ENCODE data around the gene TCF4.

Gene TCF4

DNA sequence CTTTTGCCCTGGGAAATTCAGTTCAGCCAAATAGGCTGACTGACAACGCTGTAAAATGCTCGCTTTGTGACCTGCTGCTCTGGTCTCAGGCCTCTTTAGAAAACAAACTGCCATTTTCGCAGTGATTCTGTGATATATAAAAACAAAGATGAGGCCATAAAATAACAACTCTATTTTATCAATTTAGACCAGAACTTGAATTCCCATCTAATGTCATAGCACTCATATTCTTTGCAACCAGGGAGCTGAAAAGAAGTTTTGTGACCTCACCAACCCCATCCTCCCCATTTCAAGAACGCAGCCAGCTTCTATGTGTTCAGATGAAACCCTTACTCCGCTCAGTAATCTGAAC is 40.3 kb downstream of the TCF4 start:
- in situ Hi-C loops (cut with MboI; ENCODE audit: low sequenced_read_pairs), result no loop called here

DNA sequence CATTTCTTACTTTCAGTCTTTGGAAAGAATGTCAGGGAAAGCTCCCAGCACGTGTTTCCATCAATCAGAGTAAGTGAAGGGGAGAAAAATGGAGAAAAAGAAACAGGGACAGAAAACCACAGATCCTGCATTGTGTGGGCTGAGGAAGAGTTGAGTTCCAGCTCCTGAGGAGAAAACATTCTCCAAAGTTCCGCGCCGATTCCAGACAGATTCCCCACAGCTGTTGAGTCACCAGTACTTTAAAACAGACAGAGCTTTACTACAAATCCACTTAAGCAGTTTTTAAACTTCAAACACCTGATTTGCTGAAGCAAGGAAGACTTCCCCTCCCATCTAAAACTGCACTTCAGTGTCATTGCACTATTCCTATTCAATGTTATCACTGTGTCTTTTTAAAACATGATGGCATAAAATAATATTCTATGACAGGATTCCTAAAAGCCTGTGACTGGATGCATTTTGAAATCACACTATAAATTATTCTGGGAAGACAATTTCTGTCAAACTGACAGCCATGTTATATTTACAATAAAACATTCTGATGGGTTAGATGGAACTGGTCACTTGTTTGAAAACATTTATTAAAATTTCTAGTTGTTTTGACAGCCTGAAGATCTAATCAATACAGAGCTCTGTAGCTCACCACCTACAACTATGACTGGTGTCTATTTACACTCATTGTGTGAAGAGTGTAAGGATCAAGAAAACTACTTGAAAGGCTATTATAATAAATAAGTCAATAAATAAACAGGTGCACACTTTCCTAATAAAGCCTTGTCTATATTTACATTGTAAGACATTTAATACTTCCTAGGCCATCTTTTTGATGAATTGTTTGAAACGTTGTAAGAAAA is 40.9 kb downstream of the TCF4 start:
- in situ Hi-C loops (cut with MboI; ENCODE audit: low sequenced_read_pairs), result no loop called here

DNA sequence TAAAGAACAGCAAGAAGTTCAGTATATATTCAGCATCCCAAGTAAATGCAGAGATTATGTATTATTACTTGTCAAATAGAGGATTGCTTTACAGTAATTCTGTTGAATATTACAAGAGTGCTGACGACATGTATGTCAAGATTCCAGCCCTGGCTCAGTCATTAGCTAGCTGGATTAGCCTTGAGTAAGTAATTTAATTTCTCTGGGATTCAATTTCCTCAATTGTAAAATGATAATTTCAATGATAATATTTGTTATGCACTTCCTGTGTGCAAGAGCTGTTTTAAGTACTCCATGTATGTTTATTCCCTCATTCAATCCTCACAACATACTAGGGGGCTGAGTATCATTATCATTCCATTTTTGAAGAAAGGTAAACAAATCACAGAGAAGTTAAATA is 44.0 kb downstream of the TCF4 start:
- in situ Hi-C loops (cut with MboI; ENCODE audit: low sequenced_read_pairs), result no loop called here

DNA sequence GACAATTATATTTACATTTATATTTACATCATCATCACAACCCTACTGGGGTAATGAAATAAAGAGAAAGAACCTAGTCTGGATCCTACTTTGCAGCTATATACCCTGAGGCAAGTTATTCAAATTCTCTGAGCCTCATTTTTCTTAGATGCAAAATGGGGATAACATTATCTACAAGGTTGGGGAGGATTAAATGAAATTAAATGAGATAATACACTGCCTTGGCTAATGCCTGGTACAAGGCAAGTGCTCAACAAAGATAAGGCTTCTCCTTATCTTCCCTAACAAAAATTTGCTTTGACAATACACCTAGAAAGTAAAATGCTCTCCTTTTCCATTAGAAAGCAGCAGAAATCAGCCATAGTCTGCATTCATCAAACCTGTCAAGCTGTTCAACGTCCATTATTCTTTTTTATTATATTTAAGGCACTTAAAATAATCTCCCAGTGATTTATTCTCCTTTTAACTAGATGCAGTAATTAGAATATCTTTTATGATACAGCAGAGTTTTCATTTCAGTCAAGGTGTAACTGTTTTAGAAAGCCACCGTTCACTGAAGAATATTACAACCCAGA is 44.8 kb downstream of the TCF4 start:
- in situ Hi-C loops (cut with MboI; ENCODE audit: low sequenced_read_pairs), result no loop called here

DNA sequence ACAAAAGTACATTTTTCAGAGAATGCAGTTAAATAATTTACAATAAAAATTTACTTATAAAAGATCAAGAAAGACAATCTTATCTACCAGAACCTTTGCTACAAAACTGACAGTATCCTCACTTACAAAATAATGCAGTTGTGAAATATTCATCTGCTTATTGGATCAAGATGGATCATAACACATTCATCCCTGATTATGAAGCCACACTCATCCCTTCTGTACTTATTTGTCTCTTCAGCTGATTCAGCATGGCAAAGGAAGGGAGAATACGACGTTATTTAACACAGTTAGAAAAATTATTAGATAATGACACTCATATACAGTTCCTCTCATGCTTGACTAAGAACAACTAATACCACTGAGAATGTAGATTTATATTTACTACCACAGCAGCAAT is 46.4 kb downstream of the TCF4 start:
- in situ Hi-C loops (cut with MboI; ENCODE audit: low sequenced_read_pairs), result no loop called here

DNA sequence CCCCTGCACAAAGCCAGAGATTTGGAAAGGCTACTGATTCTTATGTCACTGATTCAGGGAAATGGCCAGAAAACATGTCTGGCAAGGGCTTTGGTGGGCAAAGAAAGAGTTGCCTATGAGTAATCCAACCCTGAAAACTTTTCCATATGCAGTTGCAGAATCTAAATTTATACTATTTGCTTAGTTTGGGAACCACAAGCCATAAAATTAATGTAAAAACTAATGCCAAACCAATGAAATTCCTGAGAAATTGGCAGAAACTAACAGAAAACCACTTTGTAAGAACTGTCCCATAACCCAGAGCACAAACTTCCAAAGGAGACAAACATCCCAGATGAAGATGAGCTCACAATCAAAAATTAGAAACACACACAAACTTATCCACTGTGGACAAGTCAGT is 48.8 kb downstream of the TCF4 start:
- in situ Hi-C loops (cut with MboI; ENCODE audit: low sequenced_read_pairs), result no loop called here

DNA sequence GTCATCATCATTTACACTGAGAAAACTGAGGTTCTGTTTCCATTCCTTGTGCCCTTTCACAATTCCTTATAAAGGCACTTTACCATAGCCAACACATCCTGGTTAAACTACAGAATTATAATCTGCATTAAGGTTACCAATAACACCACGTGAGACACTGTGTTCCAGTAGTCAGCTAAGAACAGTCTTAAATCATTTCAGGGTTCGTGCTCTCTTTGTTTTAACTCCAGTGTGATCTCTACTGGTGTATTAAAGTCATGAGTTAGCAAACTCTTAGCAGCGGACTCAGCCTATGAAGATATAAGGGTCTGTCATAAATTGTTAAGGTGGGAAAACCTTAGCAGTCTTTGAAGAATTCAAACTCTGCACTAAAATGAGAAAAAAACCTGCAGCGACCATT is 53.0 kb downstream of the TCF4 start:
- in situ Hi-C loops (cut with MboI; ENCODE audit: low sequenced_read_pairs), result no loop called here

DNA sequence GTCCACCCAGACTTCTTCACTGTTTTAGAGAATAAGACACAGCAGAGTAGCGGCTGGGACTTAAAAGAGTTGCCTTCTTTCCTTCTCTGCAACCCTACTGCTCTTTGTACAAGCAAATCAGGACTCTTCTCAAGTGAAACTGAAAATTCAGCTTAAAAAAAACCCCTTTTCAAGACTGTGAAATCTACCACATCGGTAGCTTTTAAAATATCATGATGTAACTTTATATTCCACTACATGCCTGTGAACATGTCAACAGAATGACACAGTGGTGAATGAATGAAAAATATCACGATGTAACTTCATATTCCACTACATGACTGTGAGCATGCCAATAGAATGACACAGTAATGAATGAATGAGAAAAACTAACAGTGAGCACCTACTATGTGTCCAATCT is 53.4 kb downstream of the TCF4 start:
- in situ Hi-C loops (cut with MboI; ENCODE audit: low sequenced_read_pairs), result no loop called here

DNA sequence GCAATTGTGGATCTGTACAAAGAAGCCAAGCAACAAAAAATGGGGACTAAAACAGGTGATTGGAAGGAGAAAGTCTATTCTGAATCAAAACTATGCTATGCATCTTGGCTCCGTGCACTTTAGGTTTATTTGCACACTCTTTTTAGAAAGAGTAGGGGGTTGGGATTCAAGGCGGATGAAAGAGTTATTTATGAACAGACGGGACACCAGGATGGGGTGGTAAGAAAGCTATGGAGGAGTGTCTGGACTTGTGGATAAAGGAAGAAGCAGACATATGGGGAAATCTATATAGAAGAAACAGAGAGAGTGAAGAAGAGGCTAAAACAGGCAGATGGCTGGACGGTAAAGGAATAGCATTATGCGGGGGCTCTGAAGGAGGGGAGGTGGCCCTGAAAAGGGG is 57.8 kb downstream of the TCF4 start:
- in situ Hi-C loops (cut with MboI; ENCODE audit: low sequenced_read_pairs), result no loop called here

DNA sequence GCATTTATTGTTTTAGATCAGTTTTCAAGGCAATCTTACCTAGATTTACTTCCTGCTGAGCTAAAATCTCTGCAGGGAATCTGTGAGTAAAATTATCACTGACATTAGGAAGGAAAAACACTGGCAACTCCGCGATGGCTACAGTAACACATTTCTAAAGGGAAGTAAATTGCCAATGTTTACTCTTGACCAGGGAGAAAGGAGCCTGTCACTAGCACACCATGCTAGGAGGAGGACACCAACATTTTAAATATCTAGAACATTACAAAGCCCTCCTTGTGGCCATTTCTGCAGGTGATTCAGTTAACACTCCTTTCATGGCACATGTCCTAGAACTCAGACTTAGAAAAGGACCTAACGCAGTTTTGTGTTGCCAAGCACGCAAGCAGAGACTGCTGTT is 58.4 kb downstream of the TCF4 start:
- in situ Hi-C loops (cut with MboI; ENCODE audit: low sequenced_read_pairs), result no loop called here

DNA sequence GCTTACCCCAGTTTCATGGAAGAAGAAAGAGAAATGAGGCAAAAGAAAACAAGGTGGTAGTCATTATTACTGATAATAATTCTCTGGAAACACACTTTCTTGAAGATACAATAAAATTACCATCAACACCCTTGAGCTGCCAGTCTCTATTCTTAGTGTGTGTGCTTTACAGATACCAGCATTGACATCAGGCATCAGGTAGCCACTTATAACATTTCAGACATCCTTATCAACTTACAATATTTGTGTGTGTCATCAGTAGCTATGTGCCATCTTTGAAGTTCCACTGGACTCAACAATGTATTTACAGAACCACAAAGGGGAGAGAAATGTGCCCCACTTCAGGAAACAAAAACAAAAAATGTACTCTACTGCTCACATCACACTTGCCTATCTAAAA is 62.1 kb downstream of the TCF4 start:
- in situ Hi-C loops (cut with MboI; ENCODE audit: low sequenced_read_pairs), result no loop called here

DNA sequence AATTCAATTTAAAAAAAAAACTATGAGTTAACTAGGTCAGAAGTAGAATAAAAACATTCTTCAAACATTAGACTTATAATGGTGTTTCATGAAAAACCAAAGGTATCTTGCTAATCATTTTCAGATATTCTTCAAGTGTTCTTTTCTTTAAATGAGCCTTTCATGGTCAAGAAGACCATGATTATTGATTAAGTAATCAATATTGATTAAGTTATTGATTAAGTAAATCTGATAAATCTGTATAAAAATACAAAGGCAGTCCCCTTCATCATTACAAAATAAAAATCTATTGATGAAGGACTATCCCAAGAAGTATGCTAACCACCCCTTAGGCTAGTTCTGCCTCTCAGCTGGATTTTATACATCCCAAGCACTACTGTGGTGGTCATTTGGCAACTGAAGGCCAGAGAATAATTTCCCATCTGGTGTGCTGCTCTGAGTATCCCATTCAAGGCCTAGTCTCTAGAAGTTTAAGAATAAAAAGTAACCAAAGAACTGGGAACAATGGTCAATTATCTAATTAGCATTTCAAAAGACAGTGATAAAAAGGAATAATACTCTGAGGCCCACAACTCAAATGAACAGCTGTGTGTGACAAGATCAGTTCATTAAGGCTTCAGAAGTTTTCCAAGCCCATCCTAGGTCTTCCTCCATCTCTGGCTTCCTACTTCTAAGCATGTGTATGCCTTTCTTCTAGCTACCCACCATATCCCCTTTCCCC is 63.5 kb downstream of the TCF4 start:
- in situ Hi-C loops (cut with MboI; ENCODE audit: low sequenced_read_pairs), result no loop called here

DNA sequence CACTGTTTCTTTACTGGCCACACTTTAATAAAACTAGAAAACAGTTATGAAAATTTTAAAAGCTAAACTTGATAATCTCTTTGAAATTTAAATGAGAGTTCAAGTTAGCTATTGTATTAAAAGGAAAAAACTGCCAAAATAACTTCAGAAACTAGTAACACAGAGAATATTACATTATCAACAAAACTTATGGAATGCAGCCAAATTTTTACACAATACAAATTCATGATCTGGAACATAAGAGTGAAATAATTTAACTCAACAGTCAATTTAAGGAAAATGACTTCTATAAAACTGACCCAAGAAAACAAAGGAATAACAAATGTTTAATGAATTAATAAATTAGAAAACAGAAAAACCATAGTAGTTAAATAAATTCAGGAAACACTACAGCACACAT is 65.0 kb downstream of the TCF4 start:
- in situ Hi-C loops (cut with MboI; ENCODE audit: low sequenced_read_pairs), result no loop called here

DNA sequence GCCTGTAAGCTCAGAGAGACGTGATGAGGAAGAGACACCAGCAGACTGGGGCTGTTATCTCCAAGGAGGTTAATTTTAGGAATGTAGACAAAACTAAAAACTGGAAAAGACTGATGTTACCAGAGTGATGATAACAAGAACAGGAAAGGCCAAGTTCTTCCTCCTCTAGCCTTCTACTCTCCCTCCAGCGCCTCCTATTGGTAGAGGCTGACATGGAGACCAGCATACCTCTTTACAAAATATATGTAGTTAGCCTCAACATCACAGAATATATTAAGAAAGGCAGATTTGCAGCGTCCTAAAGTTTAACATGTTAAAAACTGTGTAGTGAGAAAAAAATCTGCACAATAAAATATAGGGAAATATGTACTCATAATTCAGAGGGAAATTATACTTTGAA is 66.0 kb downstream of the TCF4 start:
- in situ Hi-C loops (cut with MboI; ENCODE audit: low sequenced_read_pairs), result no loop called here

DNA sequence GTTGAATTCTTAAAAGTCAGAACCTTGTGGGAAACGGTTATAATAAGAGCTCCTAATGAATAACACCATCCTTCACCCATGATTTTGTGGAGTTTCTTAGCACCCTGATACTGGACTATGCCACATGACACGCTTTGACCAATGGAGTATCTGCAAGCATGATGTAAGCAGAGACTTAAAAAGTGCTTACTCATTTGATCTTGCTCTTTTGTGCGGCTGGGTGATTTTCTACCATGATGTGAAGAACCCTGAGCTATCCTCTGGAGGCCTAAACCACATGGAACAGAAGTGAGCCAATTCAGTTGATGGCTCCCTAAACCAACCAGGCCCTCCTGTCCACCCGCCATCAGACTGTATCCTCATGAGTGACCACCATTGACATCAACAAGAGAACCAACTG is 70.9 kb downstream of the TCF4 start:
- in situ Hi-C loops (cut with MboI; ENCODE audit: low sequenced_read_pairs), result no loop called here

DNA sequence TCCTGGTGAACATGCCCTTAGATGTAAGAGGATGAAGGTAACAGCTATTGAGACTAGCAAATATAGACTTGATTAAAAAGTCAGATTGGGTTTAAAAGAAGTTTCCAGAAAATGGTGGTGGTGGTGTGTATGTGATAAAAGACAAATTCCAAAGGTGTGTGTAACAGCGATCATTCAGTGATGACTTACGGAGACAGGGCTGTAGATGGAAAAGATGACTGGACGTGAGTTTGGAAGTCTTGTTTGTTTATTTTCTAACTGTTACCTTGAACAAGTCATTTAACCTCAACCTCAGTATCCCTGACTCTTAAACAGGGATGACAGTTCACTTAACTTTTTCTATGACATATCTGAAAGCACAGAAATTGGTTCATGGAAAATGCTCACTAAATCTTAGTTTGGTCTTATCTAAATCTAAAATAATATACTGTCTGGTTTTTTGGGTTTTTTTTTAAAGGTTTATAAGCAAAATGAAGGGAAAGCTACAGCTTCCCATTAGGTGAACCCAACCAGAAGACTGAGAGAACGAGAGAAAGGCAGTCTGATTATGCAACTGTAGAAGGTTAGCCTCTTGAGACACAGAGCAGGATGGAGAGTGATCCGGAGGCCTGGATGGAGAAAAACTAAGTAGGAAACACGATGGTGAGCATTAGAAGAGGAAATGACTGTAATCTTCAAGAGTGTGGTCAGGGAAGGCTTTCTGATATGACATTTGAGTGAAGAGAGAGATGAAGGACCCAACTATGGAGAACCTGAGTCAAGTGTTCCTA is 71.9 kb downstream of the TCF4 start:
- in situ Hi-C loops (cut with MboI; ENCODE audit: low sequenced_read_pairs), result no loop called here

DNA sequence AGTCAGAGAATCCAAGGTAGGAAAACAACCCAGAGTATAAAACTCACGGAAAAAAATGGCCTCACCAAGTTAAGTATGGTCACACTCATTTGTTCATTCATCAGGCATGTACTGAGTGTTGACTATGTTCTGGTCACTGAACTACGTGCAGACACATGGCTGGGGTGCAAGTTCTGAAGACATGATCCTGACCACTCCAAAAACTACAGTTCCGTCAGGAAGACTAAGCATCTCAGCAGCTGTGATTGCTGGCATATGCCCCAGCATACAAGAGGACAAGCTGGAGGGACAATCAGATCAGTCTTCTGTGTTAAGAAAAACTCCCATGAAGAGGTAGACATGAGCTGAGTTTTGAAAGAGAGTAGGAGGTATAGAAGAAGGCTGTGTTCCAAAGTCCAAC is 72.8 kb downstream of the TCF4 start:
- in situ Hi-C loops (cut with MboI; ENCODE audit: low sequenced_read_pairs), result no loop called here

DNA sequence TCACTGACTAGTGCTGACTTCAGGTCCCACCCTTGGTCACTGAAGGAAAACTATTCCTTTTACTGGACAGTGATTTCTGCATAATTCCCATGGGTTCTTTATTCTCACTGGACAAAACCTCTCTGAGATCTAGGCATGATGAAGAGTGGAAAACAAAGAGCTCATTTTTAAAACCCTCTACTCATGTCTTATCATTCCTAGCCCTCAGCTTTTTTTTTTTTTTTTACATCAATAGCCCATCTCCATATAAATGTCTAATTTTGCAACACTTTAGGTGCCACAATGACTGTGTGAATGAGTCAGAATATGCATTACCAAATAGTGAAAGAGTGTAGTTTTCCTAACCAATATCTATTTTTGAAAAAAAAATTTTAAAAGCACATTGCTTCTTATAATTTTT is 74.8 kb downstream of the TCF4 start:
- in situ Hi-C loops (cut with MboI; ENCODE audit: low sequenced_read_pairs), result no loop called here

DNA sequence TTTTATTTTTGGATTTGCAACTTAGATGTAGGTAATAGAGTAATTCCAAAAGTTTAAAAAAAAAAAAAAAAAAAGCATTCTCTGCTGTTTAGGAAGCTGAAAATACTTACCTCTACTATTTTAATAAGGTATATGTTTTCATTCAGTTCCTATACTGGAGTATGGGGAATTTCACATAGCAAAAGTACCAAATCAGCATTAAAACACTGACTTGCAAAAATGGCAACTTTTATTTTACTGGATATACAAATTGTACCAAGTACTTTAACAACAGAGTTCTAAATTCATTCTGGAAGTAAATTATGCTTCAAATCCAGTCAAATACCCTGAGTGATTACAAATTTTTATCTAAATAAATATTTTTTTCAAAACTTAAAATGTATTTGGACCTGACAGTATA is 76.7 kb downstream of the TCF4 start:
- in situ Hi-C loops (cut with MboI; ENCODE audit: low sequenced_read_pairs), result no loop called here

DNA sequence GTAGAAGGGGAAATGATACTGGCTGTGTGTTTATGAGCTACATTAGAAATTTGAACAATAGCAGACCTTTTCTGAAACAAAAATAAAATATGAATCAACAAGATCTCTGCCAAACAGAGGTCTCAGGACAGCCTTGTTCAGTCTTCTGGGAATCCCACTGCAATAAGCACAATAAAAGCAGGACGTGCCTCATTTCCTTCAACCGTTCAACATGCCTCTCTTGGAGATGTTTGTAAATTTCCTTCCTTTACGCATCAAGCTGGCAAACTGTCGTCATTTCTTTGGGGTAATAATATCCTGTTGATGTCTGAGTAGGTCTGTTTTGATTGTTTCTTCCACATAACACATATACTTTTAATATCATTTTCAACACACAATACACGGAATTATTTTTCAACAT is 77.2 kb downstream of the TCF4 start:
- in situ Hi-C loops (cut with MboI; ENCODE audit: low sequenced_read_pairs), result no loop called here

DNA sequence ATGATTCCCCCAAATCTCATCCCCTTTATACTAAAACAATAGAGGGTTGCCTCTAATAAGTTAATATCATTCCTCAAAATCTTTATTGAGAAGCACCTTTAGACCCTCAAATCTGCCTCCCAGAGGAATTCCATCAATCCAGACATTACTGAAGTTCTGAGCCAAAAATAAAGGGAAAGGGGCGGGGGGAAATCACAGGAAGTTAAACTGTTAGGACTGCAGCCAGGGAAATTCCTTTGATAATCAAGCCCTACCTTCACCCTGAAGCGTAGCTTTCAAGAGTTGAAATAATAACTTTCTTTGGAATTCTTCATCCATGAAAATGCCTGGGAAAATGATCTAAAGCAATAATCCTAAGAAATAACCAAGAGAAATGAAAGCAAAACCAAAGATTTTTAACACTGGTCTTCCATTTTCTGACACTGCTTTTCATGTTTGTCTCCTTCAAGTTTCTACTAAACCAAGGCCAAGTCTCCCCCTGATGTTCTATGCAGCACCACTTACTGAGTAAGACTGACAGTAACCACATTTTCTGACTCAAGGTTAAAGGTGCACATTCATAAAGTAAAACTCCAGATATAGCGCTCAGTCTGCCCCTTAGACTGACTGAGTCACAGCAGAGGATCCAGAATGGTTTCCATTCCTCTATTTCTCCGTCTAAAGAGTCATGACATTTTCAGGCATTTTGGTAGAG is 78.2 kb downstream of the TCF4 start:
- in situ Hi-C loops (cut with MboI; ENCODE audit: low sequenced_read_pairs), result no loop called here

Data from HL-60/S4 treated with retinoic acid at 250 ng/mL for 4 days and 3 days (cell line).